GM18511 (cell line): Measurements from ENCODE around the gene ABCA2.

ENCODE experiments used
- ATAC-seq: cut with Tn5 transposase; IDR thresholded peaks from one replicate; pipeline ENCODE4 v1.9.1; 2021; ENCODE audit warnings: mild to moderate bottlenecking, moderate library complexity; ENCODE audit not compliant: unreplicated experiment

Gene ABCA2

DNA sequence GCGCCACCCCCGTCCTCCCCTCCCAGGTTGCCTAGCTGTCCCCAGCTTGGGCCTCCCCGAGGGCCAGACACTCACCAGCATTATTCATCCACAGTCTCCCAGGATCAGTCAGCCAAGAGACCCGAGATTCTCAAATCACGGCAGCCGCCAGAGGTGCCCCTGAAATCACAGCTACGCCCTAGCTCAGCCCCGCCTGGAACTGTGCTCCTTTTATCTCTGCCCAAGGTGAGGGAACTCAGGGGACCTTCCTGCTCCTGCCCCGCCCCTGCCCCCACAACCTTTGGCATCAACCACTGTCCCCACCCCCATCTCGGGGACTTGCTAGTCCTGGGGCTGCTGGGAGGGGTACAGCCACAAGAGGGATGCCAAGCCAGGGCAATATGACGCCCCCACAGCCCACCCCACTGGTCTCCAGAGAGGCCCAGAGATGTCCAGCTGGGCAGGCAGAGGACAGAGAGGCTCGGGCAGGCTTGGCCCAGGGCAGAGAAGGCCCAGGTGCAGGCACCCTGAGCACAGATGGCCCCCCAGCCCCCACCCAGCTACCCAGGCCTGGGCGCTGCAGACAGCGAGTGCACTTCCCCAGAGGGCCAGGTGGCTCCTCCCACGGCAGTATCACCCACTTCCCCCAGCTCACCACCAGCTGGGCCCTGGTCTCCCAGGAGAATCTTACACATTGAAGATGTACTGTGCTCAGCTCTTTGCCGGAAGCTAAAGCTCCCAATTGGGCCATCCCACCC lies 4.0 kb upstream of the ABCA2 start, which contains the start of gene FUT7:
FUT7 (minus strand) TSS at position 185 of the 737 bp plus-strand sequence; CDS start at position 88, 97 bp downstream.
- no peak for ATAC-seq

GRCh38 chr9:137030538-137031527 lies 2.8 kb upstream of the ABCA2 start:
- ATAC-seq = no peak

- no peak for ATAC-seq
These were observed 2.0 kb upstream of the ABCA2 start for GRCh38 chr9:137030006-137030405.

DNA sequence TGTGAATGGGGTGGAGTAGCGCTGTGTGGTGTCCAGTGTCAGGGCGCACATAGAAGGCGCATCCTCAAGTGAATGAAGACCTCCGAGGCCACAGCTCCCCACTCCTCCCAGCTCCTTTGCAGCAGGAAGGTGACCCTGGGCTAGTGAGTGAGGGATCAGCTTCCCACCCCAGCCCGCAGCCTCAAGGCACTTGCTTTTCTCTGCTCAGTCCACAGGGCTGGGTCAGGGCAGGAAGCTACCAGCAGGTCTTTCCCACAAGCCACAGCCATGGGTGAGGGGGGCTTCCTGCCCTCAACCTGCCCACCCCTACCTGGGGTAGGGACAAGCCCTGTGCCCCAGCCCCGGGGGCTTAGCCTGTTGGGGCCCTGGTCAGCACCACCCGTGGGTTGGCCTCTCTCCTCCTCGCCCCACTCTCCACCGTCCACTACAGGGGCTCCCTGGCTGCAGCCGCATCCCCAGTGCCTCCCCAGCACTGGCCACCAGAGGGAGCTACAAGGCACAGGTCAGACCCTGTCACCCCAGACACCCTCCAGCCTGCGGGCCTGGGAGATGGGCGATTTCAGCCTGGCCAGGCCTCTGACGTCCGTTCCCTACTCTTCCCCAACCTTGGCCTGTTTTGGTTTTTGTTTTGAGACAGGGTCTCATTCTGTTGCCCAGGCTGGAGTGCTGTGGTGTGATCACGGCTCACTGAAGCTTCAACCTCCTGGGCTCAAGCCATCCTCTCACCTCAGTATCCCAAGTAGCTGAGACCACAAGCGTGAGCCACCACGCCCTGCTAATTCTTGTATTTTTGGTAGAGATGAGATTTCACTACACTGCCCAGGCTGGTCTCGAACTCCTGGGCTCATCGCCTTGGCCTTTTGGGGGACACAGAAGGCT lies 1.3 kb upstream of the ABCA2 start:
- ATAC-seq = no peak

DNA sequence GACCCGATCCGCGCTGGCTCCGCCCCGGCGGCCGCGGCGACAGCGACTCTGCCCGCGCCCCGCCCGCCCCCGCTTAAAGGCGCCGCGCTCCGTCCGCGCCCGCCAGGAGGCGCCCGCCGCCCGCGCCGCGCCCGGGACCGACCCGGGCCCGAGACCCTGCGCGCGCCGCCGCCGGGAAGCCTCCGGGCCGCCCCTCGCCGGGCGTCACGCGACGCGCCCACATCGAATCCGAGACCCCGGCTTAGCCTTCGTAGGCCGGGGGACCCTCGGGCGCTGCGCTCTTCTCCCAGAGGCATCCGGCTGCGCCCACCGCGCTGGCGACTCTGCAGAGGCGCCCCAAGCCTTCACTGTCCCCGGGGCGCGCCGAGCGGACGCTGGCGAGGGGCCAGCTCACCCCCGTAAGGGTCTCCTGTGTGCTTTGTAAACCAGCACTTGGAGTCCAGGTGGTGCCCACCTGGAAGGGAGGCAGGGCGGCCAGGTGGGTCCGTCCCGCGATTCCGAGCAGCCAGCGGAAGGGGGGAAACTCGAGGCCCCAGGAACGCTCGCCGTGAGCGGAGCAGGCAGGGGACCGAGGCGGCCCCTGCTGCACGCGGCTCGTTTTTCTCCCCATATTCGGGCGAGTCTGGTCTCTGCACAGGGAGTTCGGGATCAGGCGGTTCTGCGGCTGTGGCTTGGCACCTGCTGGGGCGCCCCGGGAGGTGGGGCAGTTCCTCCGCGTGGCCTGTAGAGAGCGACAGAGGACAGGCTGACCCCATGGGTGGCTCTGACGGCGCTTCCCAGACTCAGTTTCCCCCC lies 423 bp upstream of the ABCA2 start:
- peak; percentile 46 for ATAC-seq

DNA sequence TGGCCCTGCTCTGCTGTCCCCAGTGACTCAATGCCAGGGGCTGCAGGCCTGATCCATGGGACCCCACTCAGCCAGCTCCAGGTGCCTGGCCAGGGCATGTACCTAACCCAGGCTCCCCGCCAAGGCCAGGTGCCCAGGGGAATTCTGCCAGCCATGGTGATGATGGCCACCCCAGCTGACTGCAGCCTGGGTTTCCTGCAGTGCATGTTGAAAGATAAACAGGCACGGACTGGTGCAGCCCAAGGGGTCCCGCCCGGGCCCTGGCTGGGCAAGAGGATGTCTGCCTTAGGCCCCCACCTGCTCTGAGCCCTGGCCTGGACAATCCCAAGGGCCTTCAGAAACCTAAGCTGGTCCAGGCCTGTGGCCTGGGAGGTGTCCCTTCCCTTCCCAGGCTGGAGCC lies 1.2 kb downstream of the ABCA2 start:
- no peak for ATAC-seq

GRCh38 chr9:137026384-137026783 lies 1.7 kb downstream of the ABCA2 start:
- ATAC-seq = no peak

DNA sequence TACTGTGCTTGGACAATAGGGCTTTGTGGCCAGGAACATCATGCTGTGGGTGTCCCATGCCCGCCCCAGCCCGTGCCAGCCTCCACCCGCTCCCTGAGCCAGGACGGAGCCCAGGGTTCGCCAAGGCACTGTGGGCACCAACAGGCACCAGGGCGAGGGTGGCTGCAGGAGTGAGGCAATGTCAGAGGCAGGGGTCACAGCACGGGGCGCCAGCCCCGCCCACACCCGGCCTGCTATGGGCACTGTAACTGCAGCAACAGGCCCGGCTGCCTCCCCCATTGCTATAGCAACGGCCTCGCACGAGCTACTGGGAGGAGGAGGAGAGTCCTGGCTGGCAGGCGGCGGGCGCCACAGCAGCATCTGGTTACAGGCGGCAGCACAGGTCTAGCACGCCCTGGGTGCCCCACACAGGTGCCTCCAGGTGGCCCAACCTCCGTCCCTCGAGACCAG lies 2.5 kb downstream of the ABCA2 start:
- ATAC-seq = no peak

- ATAC-seq = no peak
These were observed 4.5 kb downstream of the ABCA2 start for GRCh38 chr9:137023583-137023991.

GRCh38 chr9:137023157-137023556 lies 4.9 kb downstream of the ABCA2 start:
- no peak for ATAC-seq

- no peak for ATAC-seq
These were observed 5.4 kb downstream of the ABCA2 start for GRCh38 chr9:137022662-137023008.

- no peak for ATAC-seq
These were observed 5.9 kb downstream of the ABCA2 start for GRCh38 chr9:137021979-137022661.

DNA sequence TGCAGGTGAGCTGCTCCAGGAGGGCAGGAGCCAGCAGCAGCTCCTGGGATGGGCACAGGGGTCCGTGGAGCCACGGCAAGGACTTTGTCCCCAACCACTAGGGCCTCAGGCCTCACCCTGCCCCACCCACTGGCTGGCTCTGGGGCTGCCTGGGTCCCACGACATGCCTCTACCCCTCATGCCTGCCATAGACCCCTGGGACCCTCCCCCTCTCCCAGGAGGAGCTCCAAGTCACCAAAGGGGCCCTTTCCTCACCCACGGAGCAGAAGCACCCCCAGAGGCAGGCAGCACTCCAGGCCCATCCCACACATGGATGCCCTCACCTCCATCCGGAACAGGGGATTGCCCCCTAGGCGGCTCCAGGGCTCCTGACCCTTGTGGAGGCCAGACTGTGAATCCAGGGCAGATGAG lies 6.5 kb downstream of the ABCA2 start:
- no peak for ATAC-seq

DNA sequence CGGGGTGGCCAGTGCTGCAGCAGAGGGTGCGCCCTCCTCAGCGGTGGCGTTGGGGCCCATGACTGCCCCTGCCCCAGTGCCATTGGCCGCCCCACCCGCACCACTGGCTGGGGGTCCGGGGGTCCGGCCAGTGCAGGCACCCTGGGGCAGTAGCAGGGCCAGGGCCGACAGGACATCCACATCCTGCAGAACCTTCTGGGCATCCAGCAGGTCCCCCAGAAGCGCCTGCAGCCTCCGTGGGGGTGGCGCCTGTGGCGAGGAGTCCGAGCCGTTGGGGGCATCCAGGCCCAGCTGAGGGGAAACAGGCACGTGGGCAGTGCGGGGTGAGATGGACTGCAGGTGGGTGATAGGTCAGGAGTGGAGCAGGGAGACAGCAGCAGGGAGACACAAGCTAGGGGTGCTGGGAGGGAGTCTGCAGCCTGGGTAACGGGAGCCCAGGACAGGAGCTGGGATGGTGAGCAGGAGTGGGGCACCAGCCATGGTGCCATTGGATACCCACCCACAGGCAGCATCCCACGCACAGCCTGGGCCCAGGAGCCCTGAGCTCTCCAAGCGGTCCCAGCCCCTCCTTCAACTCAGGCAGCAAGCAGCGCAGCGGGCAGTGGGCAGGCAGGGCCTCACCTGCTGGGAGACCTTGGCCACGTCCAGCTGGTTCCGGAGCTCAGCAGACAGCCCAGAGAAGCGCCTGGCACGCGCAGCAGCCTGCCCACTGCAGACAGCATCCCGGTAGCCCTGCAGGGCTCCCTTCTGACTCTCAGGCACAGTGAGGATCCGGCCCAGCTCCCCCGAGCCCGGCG lies 7.1 kb downstream of the ABCA2 start:
- no peak for ATAC-seq

- no peak for ATAC-seq
These were observed 8.0 kb downstream of the ABCA2 start for GRCh38 chr9:137019891-137020683.

- ATAC-seq = no peak
These were observed 9.1 kb downstream of the ABCA2 start for GRCh38 chr9:137018761-137019559.
